ENCODE data around the gene CDC20.

CDC20 gene

GRCh38 chr1:43329995-43330751, 28.6 kb upstream of the CDC20 start:
- peak; percentile 37 to 73 (median 41) for DNase-seq (ENCODE audit: low read depth in 3 of 3)

- DNase-seq (ENCODE audit: low read depth in 3 of 3) = no peak
These were observed 27.1 kb upstream of the CDC20 start for GRCh38 chr1:43331688-43332087.

GRCh38 chr1:43334453-43335205, 24.2 kb upstream of the CDC20 start:
- no peak for DNase-seq (ENCODE audit: low read depth in 3 of 3)

- no peak for DNase-seq (ENCODE audit: low read depth in 3 of 3)
These were observed 21.2 kb upstream of the CDC20 start, which contains the start of gene MPL for GRCh38 chr1:43337588-43337987. Gene MPL (plus strand): TSS chr1:43337818. CDS start chr1:43337849, 31 bp downstream.

GRCh38 chr1:43338001-43338400, 20.8 kb upstream of the CDC20 start:
- DNase-seq (ENCODE audit: low read depth in 3 of 3) = no peak

GRCh38 chr1:43339584-43340232, 19.1 kb upstream of the CDC20 start:
- DNase-seq (ENCODE audit: low read depth in 3 of 3) = no peak

- no peak for DNase-seq (ENCODE audit: low read depth in 3 of 3)
These were observed 18.2 kb upstream of the CDC20 start for GRCh38 chr1:43340559-43340958.

GRCh38 chr1:43344267-43344850, 14.4 kb upstream of the CDC20 start:
- no peak for DNase-seq (ENCODE audit: low read depth in 3 of 3)

GRCh38 chr1:43345120-43345519, 13.7 kb upstream of the CDC20 start:
- DNase-seq (ENCODE audit: low read depth in 3 of 3) = no peak

- no peak for DNase-seq (ENCODE audit: low read depth in 3 of 3)
These were observed 12.1 kb upstream of the CDC20 start for GRCh38 chr1:43346636-43347035.

GRCh38 chr1:43348343-43348808, 10.4 kb upstream of the CDC20 start:
- no peak for DNase-seq (ENCODE audit: low read depth in 3 of 3)

GRCh38 chr1:43348809-43349593, 9.8 kb upstream of the CDC20 start:
- peak in 1 of 3 experiments; percentile 46 for DNase-seq (ENCODE audit: low read depth in 3 of 3)

- no peak for DNase-seq (ENCODE audit: low read depth in 3 of 3)
These were observed 9.0 kb upstream of the CDC20 start for GRCh38 chr1:43349594-43350306.

GRCh38 chr1:43350976-43351375, 7.8 kb upstream of the CDC20 start:
- DNase-seq (ENCODE audit: low read depth in 3 of 3) = no peak

GRCh38 chr1:43351421-43352350, 7.1 kb upstream of the CDC20 start:
- DNase-seq (ENCODE audit: low read depth in 3 of 3) = no peak

GRCh38 chr1:43352351-43352705, 6.5 kb upstream of the CDC20 start:
- DNase-seq (ENCODE audit: low read depth in 3 of 3) = no peak

- no peak for DNase-seq (ENCODE audit: low read depth in 3 of 3)
These were observed 5.9 kb upstream of the CDC20 start for GRCh38 chr1:43352881-43353280.

- DNase-seq (ENCODE audit: low read depth in 3 of 3) = no peak
These were observed 4.3 kb upstream of the CDC20 start for GRCh38 chr1:43354471-43354870.

GRCh38 chr1:43354936-43355335, 3.8 kb upstream of the CDC20 start:
- no peak for DNase-seq (ENCODE audit: low read depth in 3 of 3)

GRCh38 chr1:43357251-43357650, 1.5 kb upstream of the CDC20 start:
- DNase-seq (ENCODE audit: low read depth in 3 of 3) = no peak

Measured in stimulated activated CD4-positive, alpha-beta T cell treated with anti-CD3 and anti-CD28 coated beads, TNF-alpha, amount 100 ng/mL, for 24 hours (primary cell).